ENCODE data around the gene EIF3I.
A peak's percentile ranks its signal among the peaks of the same experiment; 100 is the strongest.

EIF3I gene

DNA sequence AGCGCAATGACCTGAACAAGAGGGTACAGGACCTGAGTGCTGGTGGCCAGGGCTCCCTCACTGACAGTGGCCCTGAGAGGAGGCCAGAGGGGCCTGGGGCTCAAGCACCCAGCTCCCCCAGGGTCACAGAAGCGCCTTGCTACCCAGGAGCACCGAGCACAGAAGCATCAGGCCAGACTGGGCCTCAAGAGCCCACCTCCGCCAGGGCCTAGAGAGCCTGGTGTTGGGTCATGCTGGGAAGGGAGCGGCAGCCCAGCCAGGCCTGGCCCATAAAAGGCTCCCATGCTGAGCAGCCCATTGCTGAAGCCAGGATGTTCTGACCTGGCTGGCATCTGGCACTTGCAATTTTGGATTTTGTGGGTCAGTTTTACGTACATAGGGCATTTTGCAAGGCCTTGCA is 27.2 kb upstream of the EIF3I start:
- no peak overlapping the region for H3K27ac Mint-ChIP-seq

DNA sequence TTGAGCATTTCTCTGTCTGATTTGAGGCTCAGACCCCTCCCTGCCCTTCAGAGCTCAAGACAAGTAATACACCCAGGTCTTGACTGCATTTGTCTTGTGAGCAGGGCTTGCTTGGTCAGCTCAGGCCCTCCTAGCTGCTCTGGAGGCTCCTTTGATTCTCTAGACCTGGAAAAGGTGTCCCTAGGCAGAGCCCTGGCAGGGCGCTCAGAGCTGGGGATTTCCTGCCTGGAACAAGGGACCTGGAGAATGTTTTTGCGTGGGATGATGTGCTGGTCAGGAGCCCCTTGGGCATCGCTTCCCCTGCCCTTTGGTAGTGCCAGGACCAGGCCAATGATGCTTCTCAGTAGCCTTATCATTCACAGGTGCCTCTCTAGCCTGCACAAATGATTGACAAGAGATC is 26.7 kb upstream of the EIF3I start:
- H3K4me3 Mint-ChIP-seq: no peak overlapping the region
- peaks cover 21% of the 10 kb centered on the region for H3K36me3 Mint-ChIP-seq

More for the DNA sequence above, 27.2 kb upstream of the EIF3I start:
- H3K9me3 Mint-ChIP-seq: no peaks in the 10 kb centered on the region
- no peaks in the 10 kb centered on the region for H3K27me3 Mint-ChIP-seq
- H3K4me3 Mint-ChIP-seq: no peak overlapping the region
- peaks cover 21% of the 10 kb centered on the region for H3K36me3 Mint-ChIP-seq
- peaks cover 51% of the 10 kb centered on the region for H3K4me1 Mint-ChIP-seq

DNA sequence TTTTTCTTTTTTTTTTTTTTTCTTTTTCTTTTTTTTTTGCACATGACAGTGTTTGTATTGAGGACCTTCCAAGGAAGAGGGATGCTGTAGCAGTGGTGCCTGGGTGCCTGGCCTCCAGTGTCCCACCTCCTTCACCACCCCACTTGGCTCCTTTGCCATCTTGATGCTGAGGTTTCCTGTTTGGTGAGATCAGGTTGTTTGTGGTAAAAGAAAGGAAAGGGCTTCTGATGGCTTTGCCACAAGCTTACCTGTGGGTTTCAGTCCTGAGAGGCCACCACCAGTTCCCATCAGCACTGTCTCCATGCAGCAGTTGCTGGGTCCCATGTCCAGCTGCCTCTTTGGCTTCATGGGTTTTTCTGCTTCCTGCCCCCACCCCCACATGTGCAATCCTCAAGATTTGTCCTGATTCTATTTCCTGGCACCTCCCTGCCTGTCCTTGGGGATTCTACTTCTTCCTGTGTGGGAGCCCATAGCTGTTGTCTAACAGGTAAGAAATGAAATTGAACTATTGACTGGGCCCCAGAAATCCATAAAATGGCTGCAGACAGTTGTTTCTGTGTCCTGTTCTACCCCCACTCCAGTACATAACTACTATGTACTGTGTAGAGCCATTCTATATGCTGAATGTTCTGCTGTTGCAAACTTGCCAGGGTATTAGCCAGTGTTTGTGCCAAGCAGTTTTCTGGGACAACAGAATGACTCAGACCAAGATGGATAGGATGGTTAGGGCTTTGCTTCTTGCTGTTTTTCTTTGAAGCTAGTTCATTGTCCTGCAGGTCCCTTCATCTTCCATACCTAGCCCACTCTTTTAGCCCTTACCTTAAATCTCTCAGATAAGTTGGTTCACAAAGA is 26.0 kb upstream of the EIF3I start:
- Mint-ChIP-seq H3K9me3 (no peaks in the 10 kb centered on the region), H3K36me3 (peaks cover 21% of the 10 kb centered on the region), H3K4me3 (peak overlapping the region; percentile 6), H3K27ac (no peak overlapping the region), H3K4me1 (peaks cover 57% of the 10 kb centered on the region), H3K27me3 (no peaks in the 10 kb centered on the region)

More for the DNA sequence above, 26.7 kb upstream of the EIF3I start:
- Mint-ChIP-seq H3K27me3 (no peaks in the 10 kb centered on the region), H3K27ac (no peak overlapping the region), H3K9me3 (no peaks in the 10 kb centered on the region), H3K4me1 (peaks cover 57% of the 10 kb centered on the region)

DNA sequence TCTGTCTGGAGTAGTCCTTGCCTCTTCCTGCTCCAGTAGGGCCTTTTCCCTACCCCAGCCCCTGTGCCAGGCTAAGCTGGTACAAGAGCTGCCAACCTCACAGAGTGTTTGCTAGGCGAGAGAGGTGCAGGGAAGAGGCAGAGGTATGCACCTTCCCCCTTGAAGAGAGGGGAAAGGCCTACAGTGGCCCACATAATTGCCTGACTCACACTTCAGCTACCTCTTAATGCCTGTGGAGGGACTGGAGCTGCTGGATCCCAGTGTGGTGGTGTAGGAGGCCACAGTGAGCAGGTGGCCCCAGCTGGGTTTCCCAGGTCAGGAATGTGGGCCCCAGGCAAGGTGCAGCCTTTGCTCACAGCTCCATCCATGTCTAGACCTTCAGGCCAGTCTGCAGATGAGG is 25.1 kb upstream of the EIF3I start:
- H3K4me1 Mint-ChIP-seq: peaks cover 66% of the 10 kb centered on the region
- no peak overlapping the region for H3K27ac Mint-ChIP-seq
- peaks cover 15% of the 10 kb centered on the region for H3K36me3 Mint-ChIP-seq
- H3K9me3 Mint-ChIP-seq: no peaks in the 10 kb centered on the region
- H3K4me3 Mint-ChIP-seq: no peak overlapping the region
- no peaks in the 10 kb centered on the region for H3K27me3 Mint-ChIP-seq

DNA sequence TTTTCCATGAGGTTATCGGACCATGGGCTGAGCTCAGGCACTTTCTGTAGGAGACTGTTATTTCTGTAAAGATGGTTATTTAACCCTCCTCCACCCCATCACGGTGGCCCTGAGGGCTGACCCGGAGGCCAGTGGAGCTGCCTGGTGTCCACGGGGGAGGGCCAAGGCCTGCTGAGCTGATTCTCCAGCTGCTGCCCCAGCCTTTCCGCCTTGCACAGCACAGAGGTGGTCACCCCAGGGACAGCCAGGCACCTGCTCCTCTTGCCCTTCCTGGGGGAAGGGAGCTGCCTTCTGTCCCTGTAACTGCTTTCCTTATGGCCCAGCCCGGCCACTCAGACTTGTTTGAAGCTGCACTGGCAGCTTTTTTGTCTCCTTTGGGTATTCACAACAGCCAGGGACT is 24.4 kb upstream of the EIF3I start:
- Mint-ChIP-seq H3K27me3 (no peaks in the 10 kb centered on the region), H3K4me1 (peaks cover 73% of the 10 kb centered on the region), H3K4me3 (no peak overlapping the region), H3K27ac (no peak overlapping the region), H3K9me3 (no peaks in the 10 kb centered on the region), H3K36me3 (peaks cover 12% of the 10 kb centered on the region)

DNA sequence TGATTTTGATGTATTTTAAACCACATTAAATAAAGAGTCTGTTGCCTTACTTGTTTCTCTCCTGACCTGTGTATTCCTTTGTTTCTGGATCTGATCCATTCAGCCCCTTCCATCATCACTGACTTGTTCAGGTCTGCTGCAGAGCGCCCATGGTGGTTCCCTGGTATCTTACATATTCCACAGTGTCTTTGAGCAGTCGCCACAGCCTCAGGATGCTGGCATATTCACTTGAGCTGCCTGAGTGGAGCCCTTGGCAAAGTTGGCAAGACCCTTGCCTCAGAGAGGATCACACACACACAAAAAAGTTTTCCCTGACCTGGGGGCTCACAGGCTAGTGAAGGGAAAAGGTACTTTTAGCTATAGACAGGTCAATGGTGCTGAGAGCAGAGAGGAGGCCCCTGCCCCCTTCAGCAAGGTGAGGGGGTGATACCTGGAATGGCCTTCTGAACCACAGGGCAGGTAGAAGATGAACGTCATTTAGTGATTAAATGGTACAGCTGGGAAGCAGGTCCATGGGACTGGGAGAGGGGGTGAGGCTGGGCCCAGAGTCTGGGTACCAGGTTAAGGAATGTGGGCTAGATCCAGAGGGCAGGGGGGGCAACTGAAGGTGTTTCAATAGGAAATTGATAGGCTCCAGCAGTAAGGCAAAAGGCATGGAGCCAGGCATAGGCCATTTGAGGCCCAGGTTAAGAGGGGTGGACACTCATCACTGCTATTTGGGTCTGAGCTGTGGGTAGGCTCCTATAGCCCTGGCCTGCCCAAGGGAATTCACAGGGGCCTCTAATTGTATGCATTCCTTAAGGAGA is 23.8 kb upstream of the EIF3I start:
- no peaks in the 10 kb centered on the region for H3K9me3 Mint-ChIP-seq
- peaks cover 77% of the 10 kb centered on the region for H3K4me1 Mint-ChIP-seq
- H3K36me3 Mint-ChIP-seq: peaks cover 7% of the 10 kb centered on the region
- no peaks in the 10 kb centered on the region for H3K27me3 Mint-ChIP-seq
- no peak overlapping the region for H3K27ac Mint-ChIP-seq
- peak overlapping the region; percentile 41 for H3K4me3 Mint-ChIP-seq

DNA sequence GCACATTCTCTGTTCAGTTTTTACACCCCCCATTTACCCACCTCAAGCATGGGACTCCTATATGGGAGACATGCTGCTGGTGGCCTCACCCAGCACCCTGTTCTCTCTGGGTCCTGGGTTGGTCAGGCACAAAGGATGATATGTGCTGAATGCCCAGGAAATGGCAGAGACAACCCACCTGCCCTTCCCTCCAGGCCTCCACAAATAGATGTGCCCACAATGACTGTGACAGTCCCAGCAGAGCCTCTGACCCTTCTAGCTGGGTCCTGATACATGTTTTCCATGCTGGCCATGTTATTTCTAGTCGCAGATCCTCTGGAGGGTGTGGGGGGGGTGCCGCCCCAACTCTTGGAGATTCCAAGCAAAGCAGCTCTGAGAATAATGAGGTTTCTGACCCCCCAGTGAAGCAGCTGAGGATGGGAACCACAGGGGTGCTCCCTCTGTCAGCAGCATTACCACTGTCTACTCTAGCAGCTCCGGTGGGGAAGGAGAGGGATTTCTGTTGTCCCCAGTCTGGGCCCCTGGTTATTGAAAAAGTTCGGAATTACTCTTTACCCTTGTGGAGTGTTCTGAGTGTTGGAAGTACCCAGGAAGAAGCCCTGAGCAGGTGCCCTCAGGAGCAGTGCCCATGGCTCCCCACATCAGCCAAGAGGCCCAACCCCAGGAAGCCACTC is 23.0 kb upstream of the EIF3I start:
- H3K36me3 Mint-ChIP-seq: peaks cover 6% of the 10 kb centered on the region
- H3K4me3 Mint-ChIP-seq: no peak overlapping the region
- no peaks in the 10 kb centered on the region for H3K27me3 Mint-ChIP-seq
- no peak overlapping the region for H3K27ac Mint-ChIP-seq
- H3K4me1 Mint-ChIP-seq: peaks cover 74% of the 10 kb centered on the region
- H3K9me3 Mint-ChIP-seq: no peaks in the 10 kb centered on the region

DNA sequence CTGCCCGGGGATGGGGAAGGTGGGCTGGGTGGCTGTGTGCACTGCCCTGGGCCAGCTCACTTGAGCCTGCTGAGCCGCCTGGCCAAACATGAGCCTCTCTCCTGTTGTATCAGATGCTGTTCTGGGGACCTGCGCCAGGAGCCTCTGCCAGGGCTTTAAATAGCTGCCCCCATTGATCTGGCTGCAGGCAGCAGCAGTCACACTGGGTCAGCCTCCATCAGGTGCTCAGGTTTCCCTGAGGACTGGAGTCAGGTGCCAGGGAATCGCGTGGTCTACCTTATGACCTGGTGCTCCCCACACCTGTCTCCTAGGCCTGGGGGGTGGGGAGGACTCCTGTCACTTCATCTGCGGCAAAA is 22.5 kb upstream of the EIF3I start:
- Mint-ChIP-seq H3K36me3 (peaks cover 4% of the 10 kb centered on the region), H3K4me3 (peak overlapping the region; percentile 26), H3K4me1 (peaks cover 72% of the 10 kb centered on the region), H3K9me3 (no peaks in the 10 kb centered on the region), H3K27me3 (no peaks in the 10 kb centered on the region), H3K27ac (no peak overlapping the region)

DNA sequence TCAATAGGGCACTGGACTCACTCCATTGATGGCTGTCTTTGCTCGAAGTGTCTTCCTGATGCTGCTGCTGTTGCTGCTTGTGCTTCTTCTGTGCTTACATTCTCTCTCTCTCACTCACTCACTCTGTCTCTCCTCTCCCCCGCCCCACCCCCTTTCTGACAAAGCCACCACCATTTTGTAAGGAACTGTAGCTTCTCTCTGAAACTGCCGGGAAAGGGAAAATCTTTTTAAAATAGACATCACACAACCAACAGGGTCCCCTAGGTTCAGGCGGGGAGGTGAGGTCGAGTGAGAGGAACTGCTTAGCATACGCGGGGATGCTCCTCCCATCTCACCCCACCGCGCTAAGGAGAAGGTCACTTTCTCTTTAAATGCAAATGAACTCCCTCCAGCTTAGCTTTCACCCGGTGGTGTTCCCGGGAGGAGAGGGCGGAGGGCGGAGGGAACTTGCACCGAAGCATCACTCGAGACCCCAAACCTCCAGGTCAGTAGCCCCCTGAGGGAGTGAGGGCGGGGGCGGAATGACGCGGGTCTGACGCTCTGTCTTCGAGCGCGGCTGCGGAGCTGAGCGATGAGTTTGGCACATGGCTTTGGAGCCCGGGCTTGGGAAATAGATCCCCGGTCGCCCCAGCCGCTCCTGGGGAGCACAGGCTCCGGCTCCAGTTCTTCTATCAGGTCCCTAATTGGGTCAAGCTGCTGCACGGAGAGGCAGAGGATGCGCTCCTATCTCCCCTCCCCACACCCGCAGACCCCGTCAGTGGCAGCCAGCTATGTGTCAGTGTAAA is 21.8 kb upstream of the EIF3I start, which contains the start of gene CCDC28B:
CCDC28B (plus strand) TSS at position 370 of the 785 bp plus-strand sequence. CDS start 1,341 bp downstream, outside the sequence.
- Mint-ChIP-seq H3K36me3 (peaks cover 4% of the 10 kb centered on the region), H3K27ac (peak within 1 kb of the TSS; percentile 90), H3K9me3 (no peaks in the 10 kb centered on the region), H3K4me1 (peaks cover 66% of the 10 kb centered on the region), H3K4me3 (peak within 1 kb of the TSS; percentile 90), H3K27me3 (no peaks in the 10 kb centered on the region)

DNA sequence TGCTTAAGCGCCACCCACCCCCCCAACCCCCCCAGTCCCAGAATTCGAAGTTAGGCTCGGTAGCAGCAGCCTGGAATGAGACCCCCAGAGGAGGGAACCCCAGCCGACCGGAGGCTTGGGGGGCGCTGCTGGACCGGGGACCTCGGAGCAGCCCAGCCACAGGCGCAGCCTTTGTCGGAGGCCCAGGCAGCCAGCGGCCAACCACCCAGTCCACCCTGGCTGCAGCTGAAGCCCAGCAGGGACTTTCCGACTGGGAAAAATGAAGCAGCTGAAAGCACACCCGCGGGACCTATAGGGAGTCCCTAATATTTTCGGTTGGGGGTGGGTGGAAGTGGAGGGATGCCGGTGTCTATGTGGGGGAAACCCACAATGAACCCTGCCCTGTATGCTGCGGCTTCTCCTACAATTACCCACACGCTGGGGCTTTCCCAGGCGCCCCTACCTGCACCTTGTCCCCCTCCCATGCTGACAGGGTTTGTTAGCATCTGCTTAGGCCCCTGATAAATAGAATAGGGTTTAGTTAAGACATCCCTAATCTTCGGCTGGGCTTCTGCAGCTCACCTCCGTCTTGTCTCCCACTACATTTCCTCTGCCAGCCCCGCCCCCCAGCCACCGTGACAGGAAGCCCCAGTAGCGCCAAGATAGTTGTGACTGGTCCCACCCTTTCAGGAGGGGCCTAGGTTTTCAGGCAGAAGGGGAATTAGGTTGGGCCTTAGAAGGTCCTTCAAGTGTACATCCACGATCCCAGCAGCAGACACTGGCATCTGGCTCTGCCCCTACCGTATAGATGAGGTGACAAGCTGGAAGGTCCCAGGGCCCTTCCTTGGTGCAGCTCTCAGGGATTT is 21.0 kb upstream of the EIF3I start:
- H3K27ac Mint-ChIP-seq: peak overlapping the region; percentile 90

DNA sequence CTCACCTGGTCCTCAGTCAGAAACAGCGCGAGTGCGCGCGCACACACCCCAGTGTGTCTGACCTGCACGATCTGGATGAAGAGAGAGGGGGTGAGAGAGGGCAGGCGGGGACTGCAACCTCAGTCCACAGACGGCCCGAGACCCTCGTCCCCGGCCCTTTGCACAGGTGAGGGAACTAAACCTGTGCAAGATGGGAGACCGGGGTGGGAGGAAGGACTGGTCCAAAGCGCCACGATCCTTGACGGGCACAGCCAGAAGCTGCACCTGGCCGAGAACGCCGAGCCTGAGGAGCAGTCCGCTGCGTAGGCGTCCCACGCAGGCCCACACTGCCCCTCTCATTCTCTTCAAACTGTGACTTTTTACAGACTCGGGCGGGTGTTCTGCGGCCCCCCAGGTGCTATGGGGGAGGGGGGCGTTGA is 17.3 kb upstream of the EIF3I start:
- peak overlapping the region; percentile 87 for H3K4me3 Mint-ChIP-seq
- H3K27me3 Mint-ChIP-seq: no peaks in the 10 kb centered on the region
- H3K27ac Mint-ChIP-seq: no peak overlapping the region
- H3K4me1 Mint-ChIP-seq: peaks cover 40% of the 10 kb centered on the region
- H3K9me3 Mint-ChIP-seq: no peaks in the 10 kb centered on the region
- H3K36me3 Mint-ChIP-seq: no peaks in the 10 kb centered on the region

More for the DNA sequence above, 21.0 kb upstream of the EIF3I start:
- no peaks in the 10 kb centered on the region for H3K9me3 Mint-ChIP-seq
- H3K4me3 Mint-ChIP-seq: peak overlapping the region; percentile 90
- peaks cover 62% of the 10 kb centered on the region for H3K4me1 Mint-ChIP-seq
- H3K27me3 Mint-ChIP-seq: no peaks in the 10 kb centered on the region
- peaks cover 3% of the 10 kb centered on the region for H3K36me3 Mint-ChIP-seq

DNA sequence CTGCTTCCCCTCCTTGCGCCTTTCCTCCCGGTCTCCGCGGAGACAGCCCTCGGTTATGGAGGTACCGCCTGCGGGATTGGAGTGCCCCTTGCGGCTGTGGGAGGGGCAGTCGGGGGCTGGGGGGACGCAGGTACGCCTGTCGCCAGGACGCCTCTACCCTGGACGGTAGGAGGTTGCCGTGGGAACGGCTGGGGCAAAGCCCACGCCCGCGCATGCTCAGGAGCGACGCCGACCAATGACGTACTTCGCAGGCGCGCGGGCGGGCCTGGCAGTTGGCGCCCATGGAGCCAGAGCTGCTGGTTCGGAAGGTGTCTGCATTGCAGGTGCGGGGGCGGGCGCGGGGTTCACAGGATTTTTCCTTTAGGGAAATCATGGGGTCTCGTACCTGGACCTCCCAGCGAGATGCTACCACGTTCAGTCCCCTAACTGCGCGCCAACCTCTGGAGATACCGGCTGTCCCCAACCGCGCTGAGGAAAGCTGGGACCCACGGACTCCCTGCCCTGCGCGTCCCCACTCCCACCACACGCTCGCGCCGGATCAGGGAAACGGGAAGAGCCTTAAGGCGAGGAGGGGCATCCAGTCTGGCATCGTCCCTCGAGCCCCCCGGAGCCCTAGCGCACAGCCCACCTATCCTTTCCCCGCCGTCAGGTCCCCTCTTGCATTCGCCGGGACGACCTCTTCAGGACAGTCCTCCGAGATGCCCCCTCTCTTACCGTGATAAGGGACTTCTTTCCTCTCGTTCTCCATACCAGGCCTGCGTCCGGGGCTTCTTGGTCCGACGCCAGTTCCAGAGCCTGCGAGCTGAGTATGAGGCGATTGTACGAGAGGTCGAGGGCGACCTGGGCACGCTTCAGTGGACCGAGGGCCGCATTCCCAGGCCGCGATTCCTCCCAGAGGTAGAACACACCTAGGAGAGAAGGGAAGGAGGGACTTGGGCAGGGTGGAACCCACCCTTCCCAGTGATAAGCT is 16.5 kb upstream of the EIF3I start, which contains the start of gene IQCC:
IQCC (plus strand) TSS at position 271 of the 970 bp plus-strand sequence; CDS start at position 282, 11 bp downstream.
- Mint-ChIP-seq H3K9me3 (no peaks in the 10 kb centered on the region), H3K4me3 (peak within 1 kb of the TSS; percentile 87), H3K4me1 (peaks cover 35% of the 10 kb centered on the region), H3K27ac (peak within 1 kb of the TSS; percentile 30), H3K36me3 (no peaks in the 10 kb centered on the region), H3K27me3 (no peaks in the 10 kb centered on the region)

DNA sequence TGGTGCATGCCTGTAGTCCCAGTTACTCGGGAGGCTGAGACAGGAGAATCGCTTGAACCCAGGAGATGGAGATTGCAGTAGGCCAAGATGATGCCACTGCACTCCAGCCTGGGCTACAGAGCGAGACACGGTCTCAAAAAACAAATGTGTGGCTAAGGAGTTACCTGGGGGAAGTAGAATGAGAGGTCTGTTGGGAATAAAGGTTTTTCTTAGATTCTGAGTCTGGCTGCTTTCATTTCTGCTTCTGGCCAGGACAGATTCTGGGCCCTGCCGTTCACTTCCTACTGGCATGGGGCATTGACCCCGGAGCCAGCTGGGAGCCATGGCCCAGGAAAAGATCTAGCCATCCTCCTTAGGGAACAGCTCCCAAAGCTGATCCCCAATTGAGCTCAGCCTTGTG is 13.7 kb upstream of the EIF3I start:
- no peak overlapping the region for H3K27ac Mint-ChIP-seq
- no peaks in the 10 kb centered on the region for H3K36me3 Mint-ChIP-seq
- H3K4me1 Mint-ChIP-seq: peaks cover 14% of the 10 kb centered on the region
- no peak overlapping the region for H3K4me3 Mint-ChIP-seq
- H3K27me3 Mint-ChIP-seq: no peaks in the 10 kb centered on the region
- H3K9me3 Mint-ChIP-seq: no peaks in the 10 kb centered on the region
